ENCODE results near the gene CLIC3. TPM values are rescaled to one million over a fixed set of nuclear protein-coding genes. Genes with fewer than 3 reads are reported as not detected.

Gene CLIC3
- total and polyA plus RNA-seq, 2 experiments from 2014 or later = 37.7 to 98.9 TPM

DNA sequence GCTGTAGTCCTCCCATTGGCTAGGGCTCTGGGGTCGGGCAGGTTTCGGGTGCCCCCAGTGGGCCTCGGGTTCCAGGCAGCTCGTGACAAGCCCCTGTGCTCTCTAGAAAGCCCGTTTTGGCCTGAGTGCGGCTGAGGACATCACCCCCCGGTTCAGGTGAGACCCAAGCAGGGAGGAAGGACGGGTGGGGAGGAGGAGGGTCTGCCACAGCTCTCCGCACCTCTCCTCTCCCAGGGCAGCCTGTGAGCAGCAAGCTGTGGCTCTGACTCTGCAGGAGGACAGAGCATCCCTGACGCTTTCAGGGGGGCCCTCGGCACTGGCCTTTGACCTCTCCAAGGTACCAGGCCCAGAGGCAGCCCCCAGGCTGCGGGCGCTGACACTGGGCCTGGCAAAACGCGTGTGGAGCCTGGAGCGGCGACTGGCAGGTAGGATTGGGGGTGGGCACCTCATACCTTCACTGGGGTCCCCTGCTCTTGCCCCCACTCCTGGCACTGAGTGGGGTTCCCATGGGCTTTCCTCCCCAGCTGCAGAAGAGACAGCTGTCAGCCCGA is 3.5 kb downstream of the CLIC3 start:
- Histone ChIP-seq H4K20me1 (ENCODE audit: insufficient read depth) (no peaks in the 10 kb centered on the region), H3K4me2 (ENCODE audit: unreplicated experiment) (peak overlapping the region; percentile 87), H3K36me3 (ENCODE audit: low read depth) (no peaks in the 10 kb centered on the region), H3F3A (ENCODE audit: insufficient read depth) (peaks cover 7% of the 10 kb centered on the region; the same call in 1 of the 2 replicates), H3K27me3 (replicated peaks; ENCODE audit: insufficient read depth) (no peaks in the 10 kb centered on the region), H3K4me1 (ENCODE audit: insufficient read depth) (peaks cover 16% of the 10 kb centered on the region; the same call in 1 of the 2 replicates), H3K4me3 (peak overlapping the region; percentile 91), H3K79me2 (ENCODE audit: insufficient read depth) (0 out of 2 replicates have a peak, but pooled peaks cover 4% of the 10 kb centered on the region), H3K9me2 (ENCODE audit: insufficient read depth) (no peaks in the 10 kb centered on the region), H2AFZ (peak overlapping the region; percentile 80), H3K27ac (peak overlapping the region; percentile 23; the same call in 1 of the 2 replicates), H3K9me3 (ENCODE audit: low read depth) (no peaks in the 10 kb centered on the region), H3K9ac (peak overlapping the region; percentile 75)
- in situ Hi-C loops (cut with MboI) = no loop called here
- no peak for DNase-seq
- TF ChIP-seq EZH2 (IDR thresholded peaks at IDR 0.05; ENCODE audit: insufficient read depth, poor library complexity, severe bottlenecking) (no peak), EZH2phosphoT487 (IDR thresholded peaks at IDR 0.05; ENCODE audit: insufficient read depth, low read depth) (no peak)
- 39 to 42% methylated on average over 16 to 18 of the region's 18 CpGs for WGBS, 2 experiments (ENCODE audit: low coverage in 1 of 2, low lambda C conversion rate in 2 of 2, missing lambda C conversion rate in 2 of 2)

DNA sequence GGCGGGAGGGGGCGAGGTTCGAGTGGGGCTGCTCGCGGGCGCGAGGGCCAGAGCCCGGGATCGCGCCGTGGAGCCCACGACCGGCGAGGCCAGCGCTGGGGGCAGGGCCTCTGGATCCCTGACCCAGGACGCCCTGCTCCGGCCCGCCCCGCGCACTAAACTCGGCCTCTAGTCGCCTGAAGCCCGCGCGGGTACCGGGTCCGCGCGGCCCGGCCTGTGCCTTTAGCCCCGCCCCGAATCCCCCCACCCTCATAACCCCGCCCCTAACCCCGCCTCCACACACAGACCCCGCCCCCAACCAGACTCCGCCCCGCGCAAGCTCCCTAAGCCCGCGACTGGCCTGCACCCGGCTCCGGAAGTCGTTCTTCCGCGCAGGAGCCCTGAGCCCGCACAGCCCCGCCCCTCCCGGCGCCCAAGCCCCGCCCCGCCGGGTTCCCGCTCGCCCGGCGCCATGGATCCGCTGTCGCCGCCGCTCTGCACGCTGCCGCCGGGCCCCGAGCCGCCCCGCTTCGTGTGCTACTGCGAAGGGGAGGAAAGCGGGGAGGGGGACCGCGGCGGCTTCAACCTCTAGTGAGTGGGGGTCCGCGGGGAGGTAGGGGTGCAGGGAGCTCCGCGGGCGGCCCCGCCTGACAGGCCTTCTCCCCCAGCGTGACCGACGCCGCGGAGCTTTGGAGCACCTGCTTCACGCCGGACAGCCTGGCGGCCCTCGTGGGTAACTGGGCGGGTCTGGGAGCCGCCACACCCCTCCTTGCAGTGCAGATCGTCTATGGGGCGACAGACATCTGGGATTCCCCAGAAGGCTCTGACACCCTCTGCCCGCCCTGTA is 4.2 kb downstream of the CLIC3 start, which contains the start of gene PAXX:
PAXX (plus strand) TSS at position 430 of the 826 bp plus-strand sequence; CDS start at position 452, 22 bp downstream.
- Histone ChIP-seq H3K9ac (peak within 1 kb of the TSS; percentile 75), H3K4me3 (peak within 1 kb of the TSS; percentile 91), H3K9me3 (ENCODE audit: low read depth) (no peaks in the 10 kb centered on the region), H3K4me1 (ENCODE audit: insufficient read depth) (peaks cover 16% of the 10 kb centered on the region; the same call in 1 of the 2 replicates), H3K79me2 (ENCODE audit: insufficient read depth) (0 out of 2 replicates have a peak, but pooled peaks cover 4% of the 10 kb centered on the region), H2AFZ (peak within 1 kb of the TSS; percentile 80), H3F3A (ENCODE audit: insufficient read depth) (peaks cover 7% of the 10 kb centered on the region; the same call in 1 of the 2 replicates), H3K36me3 (ENCODE audit: low read depth) (no peaks in the 10 kb centered on the region), H3K27ac (peak within 1 kb of the TSS; percentile 48), H3K27me3 (replicated peaks; ENCODE audit: insufficient read depth) (no peaks in the 10 kb centered on the region), H3K4me2 (ENCODE audit: unreplicated experiment) (peak within 1 kb of the TSS; percentile 87), H3K9me2 (ENCODE audit: insufficient read depth) (no peaks in the 10 kb centered on the region), H4K20me1 (ENCODE audit: insufficient read depth) (no peaks in the 10 kb centered on the region)
- 1% methylated on average over 34 to 85 of the region's 92 CpGs for WGBS, 2 experiments (ENCODE audit: low coverage in 1 of 2, low lambda C conversion rate in 2 of 2, missing lambda C conversion rate in 2 of 2)
- peak; percentile 97 for DNase-seq
- in situ Hi-C loops (cut with MboI) = no loop called here
- no peak for TF ChIP-seq EZH2 (IDR thresholded peaks at IDR 0.05; ENCODE audit: insufficient read depth, poor library complexity, severe bottlenecking)
- TF ChIP-seq EZH2phosphoT487 (IDR thresholded peaks at IDR 0.05; ENCODE audit: insufficient read depth, low read depth) = no peak

DNA sequence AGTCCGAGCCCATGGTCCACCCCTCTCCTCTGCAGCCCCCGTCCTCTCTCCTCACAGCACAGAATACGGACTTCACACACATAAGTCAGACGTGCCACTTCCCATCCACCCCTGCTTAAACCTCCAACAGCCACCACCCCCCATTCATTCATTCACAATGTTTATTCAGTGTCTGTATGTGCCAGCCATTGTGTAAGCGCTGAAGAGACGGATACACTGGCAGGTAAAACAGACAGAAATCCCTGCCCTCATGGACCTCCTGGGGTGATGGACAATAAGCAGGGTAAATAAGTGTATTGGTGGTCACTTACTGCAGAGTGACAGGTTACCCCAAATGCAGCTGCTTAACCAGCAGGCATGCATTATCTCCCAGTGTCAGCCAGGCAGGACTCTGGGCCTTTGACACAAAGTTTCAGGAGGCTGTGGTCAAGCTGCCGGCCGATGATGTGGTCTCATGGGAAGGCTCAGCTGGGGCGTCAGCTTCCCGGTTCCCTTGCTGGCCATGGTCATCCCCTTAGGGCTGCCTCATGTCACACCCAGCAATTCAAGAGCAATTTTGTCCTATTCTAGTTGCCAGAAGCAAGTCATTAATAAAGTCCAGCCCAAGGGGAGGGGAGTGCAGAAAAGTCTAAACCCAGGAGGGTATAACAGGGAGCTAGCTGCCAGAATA is 6.0 kb downstream of the CLIC3 start:
- Histone ChIP-seq H2AFZ (no peak overlapping the region), H4K20me1 (ENCODE audit: insufficient read depth) (no peaks in the 10 kb centered on the region), H3K9ac (no peak overlapping the region), H3K36me3 (ENCODE audit: low read depth) (no peaks in the 10 kb centered on the region), H3K9me3 (ENCODE audit: low read depth) (no peaks in the 10 kb centered on the region), H3K27ac (no peak overlapping the region), H3K9me2 (ENCODE audit: insufficient read depth) (no peaks in the 10 kb centered on the region), H3K27me3 (replicated peaks; ENCODE audit: insufficient read depth) (peaks cover 11% of the 10 kb centered on the region; the same call in 1 of the 2 replicates), H3K79me2 (ENCODE audit: insufficient read depth) (0 out of 2 replicates have a peak, but pooled peaks cover 4% of the 10 kb centered on the region), H3K4me3 (no peak overlapping the region), H3K4me2 (ENCODE audit: unreplicated experiment) (no peak overlapping the region), H3F3A (ENCODE audit: insufficient read depth) (peaks cover 7% of the 10 kb centered on the region; the same call in 1 of the 2 replicates), H3K4me1 (ENCODE audit: insufficient read depth) (peaks cover 4% of the 10 kb centered on the region; the same call in 1 of the 2 replicates)
- DNase-seq = no peak
- WGBS, 2 experiments (ENCODE audit: low coverage in 1 of 2, low lambda C conversion rate in 2 of 2, missing lambda C conversion rate in 2 of 2) = 88 to 90% methylated on average over 10 of the region's 10 CpGs
- in situ Hi-C loops (cut with MboI) = no loop called here
- no peak for TF ChIP-seq EZH2phosphoT487 (IDR thresholded peaks at IDR 0.05; ENCODE audit: insufficient read depth, low read depth)
- no peak for TF ChIP-seq EZH2 (IDR thresholded peaks at IDR 0.05; ENCODE audit: insufficient read depth, poor library complexity, severe bottlenecking)

DNA sequence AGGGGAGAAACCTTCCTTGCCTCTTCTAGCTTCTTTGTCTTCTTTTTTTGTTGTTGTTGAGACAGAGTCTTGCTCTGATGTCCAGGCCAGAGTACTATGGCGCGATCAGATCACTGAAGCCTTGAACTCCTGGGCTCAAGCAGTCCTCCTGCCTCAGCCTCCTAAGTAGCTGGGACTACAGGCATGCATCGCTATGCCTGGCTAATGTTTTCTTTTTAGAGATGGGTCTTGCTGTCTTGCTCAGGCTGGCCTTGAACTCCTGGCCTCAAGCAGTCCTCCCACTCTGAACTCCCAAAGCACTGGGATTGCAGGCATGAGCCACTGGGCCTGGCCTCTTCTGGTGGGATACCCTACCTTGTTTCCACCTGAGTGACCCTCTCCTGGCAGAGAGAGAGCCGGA is 7.5 kb downstream of the CLIC3 start:
- Histone ChIP-seq H3K9ac (no peak overlapping the region), H3K79me2 (ENCODE audit: insufficient read depth) (0 out of 2 replicates have a peak, but pooled peaks cover 4% of the 10 kb centered on the region), H3K4me3 (no peak overlapping the region), H4K20me1 (ENCODE audit: insufficient read depth) (no peaks in the 10 kb centered on the region), H3K36me3 (ENCODE audit: low read depth) (no peaks in the 10 kb centered on the region), H3K9me3 (ENCODE audit: low read depth) (no peaks in the 10 kb centered on the region), H2AFZ (no peak overlapping the region), H3K9me2 (ENCODE audit: insufficient read depth) (no peaks in the 10 kb centered on the region), H3K4me1 (ENCODE audit: insufficient read depth) (peaks cover 4% of the 10 kb centered on the region; the same call in 1 of the 2 replicates), H3K27ac (no peak overlapping the region), H3K4me2 (ENCODE audit: unreplicated experiment) (no peak overlapping the region), H3F3A (ENCODE audit: insufficient read depth) (peaks cover 7% of the 10 kb centered on the region; the same call in 1 of the 2 replicates), H3K27me3 (replicated peaks; ENCODE audit: insufficient read depth) (peaks cover 19% of the 10 kb centered on the region; the same call in 1 of the 2 replicates)
- in situ Hi-C loops (cut with MboI) = no loop called here
- no peak for TF ChIP-seq EZH2 (IDR thresholded peaks at IDR 0.05; ENCODE audit: insufficient read depth, poor library complexity, severe bottlenecking)
- no peak for TF ChIP-seq EZH2phosphoT487 (IDR thresholded peaks at IDR 0.05; ENCODE audit: insufficient read depth, low read depth)
- whole genome bisulfite sequencing, 2 experiments (ENCODE audit: low coverage in 1 of 2, low lambda C conversion rate in 2 of 2, missing lambda C conversion rate in 2 of 2) = 96% methylated on average over 4 of the region's 4 CpGs
- no peak for DNase-seq
